ENCODE data around the gene CD7.

DNA sequence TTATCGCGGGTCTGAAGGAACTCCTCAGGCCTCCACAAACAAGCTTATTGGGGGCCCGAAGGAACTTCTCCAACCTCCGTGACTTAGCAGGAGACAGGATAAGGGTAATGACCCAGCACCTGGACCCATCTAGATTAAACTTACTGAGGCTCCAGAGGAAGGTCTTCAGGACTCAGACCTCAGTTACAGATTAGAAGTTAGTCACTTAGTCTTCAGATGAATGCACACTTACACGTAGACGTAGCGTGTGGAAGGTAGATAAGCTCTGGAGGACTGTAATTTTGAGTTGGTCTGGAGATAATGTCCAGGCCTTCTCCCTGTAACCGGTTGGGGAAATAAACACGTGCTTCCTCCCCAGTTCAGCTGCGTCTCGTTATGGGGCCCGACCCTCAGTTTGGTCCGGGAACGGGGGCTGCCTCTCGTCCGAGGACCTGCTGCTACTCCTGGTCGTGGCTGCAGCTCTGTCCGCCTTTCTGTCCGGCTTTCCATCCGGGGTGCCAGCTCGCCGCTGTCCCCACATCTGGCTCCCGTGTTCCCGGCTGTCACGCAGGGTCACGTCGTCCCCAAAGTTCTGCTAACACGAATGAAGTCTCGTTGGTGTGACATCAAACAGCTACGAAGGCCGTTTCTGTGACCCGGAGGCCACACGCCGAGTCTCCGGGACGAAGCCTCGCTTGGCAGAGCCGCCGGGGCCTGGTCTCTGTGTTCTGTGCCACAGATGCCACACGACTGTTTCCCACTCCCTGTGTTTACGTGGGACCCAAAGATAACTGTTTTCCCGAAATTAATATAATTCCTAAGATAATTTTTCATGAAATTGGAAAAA, 28.0 kb upstream of the CD7 start:
- TF ChIP-seq, protein P1, sequence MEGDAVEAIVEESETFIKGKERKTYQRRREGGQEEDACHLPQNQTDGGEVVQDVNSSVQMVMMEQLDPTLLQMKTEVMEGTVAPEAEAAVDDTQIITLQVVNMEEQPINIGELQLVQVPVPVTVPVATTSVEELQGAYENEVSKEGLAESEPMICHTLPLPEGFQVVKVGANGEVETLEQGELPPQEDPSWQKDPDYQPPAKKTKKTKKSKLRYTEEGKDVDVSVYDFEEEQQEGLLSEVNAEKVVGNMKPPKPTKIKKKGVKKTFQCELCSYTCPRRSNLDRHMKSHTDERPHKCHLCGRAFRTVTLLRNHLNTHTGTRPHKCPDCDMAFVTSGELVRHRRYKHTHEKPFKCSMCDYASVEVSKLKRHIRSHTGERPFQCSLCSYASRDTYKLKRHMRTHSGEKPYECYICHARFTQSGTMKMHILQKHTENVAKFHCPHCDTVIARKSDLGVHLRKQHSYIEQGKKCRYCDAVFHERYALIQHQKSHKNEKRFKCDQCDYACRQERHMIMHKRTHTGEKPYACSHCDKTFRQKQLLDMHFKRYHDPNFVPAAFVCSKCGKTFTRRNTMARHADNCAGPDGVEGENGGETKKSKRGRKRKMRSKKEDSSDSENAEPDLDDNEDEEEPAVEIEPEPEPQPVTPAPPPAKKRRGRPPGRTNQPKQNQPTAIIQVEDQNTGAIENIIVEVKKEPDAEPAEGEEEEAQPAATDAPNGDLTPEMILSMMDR (IDR thresholded peaks at IDR 0.05; ENCODE audit: low read depth, low read length, poor library complexity, severe bottlenecking), result no peak
- no peak for TF ChIP-seq EZH2phosphoT487 (IDR thresholded peaks at IDR 0.05; ENCODE audit: borderline replicate concordance, low read length)

All from DOHH2 (cell line).